ENCODE data around the gene SLC23A1. TPM values are rescaled to one million over a fixed set of nuclear protein-coding genes. Genes with fewer than 3 reads are reported as not detected.
A peak's percentile ranks its signal among the peaks of the same experiment; 100 is the strongest.

SLC23A1 gene
- total RNA-seq, 4 donors from 2014 or later: not detected

DNA sequence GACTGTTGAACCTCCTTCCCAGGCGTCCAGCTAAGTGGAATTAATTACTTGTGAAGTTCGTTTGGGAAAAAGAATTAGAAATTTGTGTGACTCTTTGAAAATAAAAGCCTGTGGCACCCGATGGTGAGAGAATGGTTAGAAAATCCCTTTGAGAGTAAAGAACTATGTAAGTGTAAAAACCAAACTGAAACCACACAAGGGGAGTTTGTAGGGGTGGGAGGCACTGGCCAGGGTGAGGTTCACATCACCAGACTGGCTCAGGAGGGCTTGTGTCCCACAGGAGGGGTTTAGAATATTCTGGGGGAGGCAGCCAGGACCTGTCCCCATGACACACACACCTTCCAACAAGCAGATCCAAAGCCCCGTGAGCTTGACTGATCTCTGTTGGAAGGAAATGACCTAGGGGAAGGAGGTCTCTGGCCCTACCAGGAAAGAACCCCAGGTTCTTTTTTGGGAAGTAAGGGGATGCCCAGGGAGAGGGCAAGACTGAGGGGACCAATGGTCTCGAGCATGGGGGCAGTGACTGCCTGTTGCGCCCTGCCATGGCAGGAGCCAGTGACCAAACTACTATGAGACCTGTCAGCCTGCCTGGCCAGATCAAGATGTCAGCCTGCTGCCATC lies 16.5 kb upstream of the SLC23A1 start:
- DNase-seq (ENCODE audit: low spot score) (no peak), ATAC-seq (ENCODE audit: low FRiP score) (no peak)
- TF ChIP-seq, protein P1, sequence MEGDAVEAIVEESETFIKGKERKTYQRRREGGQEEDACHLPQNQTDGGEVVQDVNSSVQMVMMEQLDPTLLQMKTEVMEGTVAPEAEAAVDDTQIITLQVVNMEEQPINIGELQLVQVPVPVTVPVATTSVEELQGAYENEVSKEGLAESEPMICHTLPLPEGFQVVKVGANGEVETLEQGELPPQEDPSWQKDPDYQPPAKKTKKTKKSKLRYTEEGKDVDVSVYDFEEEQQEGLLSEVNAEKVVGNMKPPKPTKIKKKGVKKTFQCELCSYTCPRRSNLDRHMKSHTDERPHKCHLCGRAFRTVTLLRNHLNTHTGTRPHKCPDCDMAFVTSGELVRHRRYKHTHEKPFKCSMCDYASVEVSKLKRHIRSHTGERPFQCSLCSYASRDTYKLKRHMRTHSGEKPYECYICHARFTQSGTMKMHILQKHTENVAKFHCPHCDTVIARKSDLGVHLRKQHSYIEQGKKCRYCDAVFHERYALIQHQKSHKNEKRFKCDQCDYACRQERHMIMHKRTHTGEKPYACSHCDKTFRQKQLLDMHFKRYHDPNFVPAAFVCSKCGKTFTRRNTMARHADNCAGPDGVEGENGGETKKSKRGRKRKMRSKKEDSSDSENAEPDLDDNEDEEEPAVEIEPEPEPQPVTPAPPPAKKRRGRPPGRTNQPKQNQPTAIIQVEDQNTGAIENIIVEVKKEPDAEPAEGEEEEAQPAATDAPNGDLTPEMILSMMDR (IDR thresholded peaks at IDR 0.05): no peak

- ATAC-seq (ENCODE audit: low FRiP score): no peak
- TF ChIP-seq, protein P1 (IDR thresholded peaks at IDR 0.05): no peak
- DNase-seq (ENCODE audit: low spot score): no peak
Measured at GRCh38 chr5:139397921-139398320, 14.8 kb upstream of the SLC23A1 start.

GRCh38 chr5:139396691-139397090 lies 13.6 kb upstream of the SLC23A1 start:
- ATAC-seq (ENCODE audit: low FRiP score) (no peak), DNase-seq (ENCODE audit: low spot score) (no peak)

GRCh38 chr5:139395844-139396640 lies 12.9 kb upstream of the SLC23A1 start:
- TF ChIP-seq, protein P1 (IDR thresholded peaks at IDR 0.05): no peak
- DNase-seq (ENCODE audit: low spot score) (no peak), ATAC-seq (ENCODE audit: low FRiP score) (no peak)

More at GRCh38 chr5:139396691-139397090, 13.6 kb upstream of the SLC23A1 start:
- TF ChIP-seq, protein P1 (IDR thresholded peaks at IDR 0.05): no peak

DNA sequence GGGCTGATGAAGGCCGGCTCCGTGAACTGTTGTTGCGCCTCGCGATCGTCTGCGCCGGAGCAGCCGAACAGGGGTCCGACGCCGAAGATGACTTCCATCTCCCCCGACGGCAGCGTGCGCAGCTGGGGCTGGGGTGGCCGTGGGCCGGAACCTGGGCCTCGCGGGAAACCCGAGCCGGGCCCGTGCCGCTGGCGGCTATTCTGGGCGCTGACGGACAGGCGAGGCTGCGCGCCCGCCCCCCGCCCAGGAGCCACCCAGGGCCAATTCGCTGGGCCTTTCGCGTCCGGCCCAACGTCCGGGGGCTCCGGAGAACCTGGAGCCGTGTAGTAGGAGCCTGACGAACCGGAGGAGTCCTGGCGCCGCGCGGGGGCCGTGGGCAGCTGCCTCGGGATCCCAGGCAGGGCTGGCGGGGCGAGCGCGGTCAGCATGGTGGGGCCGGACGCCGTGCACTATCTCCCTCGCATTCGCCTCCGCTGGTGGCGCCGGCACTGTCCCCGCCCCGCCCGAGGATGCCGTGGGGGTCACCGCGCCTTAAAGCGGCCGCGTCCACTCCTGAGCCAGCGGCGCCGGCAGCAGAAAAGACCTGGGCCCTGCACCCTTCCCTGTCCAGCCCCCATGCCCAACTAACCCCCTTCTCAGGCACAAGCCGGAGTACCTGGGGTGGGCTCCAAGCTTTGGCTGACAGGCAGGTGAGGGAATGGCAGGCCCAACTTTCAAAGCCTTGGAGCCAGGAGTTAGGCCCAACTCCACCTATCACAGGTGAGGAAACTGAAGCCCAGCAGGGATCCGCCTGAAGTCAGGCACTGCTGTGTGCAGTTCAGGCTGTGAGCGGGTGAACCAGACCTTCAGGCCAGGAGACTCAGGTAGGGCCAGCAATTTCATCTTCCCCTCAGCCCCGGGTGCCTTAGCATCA lies 11.8 kb upstream of the SLC23A1 start, which contains the start of gene PROB1:
Gene PROB1, minus strand, starts transcription at position 451 of the 913 bp plus-strand sequence. Its CDS starts 23 bp downstream, at position 428.
- TF ChIP-seq, protein P1 (IDR thresholded peaks at IDR 0.05): no peak
- no peak for ATAC-seq (ENCODE audit: low FRiP score)
- DNase-seq (ENCODE audit: low spot score): no peak

GRCh38 chr5:139394123-139394653 lies 11.1 kb upstream of the SLC23A1 start:
- no peak for DNase-seq (ENCODE audit: low spot score)
- ATAC-seq (ENCODE audit: low FRiP score): peak; percentile 8
- TF ChIP-seq, protein P1 (IDR thresholded peaks at IDR 0.05): no peak

All from omental fat pad (tissue), 4 donors.